Measurements from ENCODE around the gene DRICH1. TPM values are rescaled to one million over a fixed set of nuclear protein-coding genes. Genes with fewer than 3 reads are reported as not detected.
"Not testable (repeated sequence)": the region's sequence is repeated elsewhere in the genome, so short reads cannot be mapped to it uniquely, and the experiment has no call there.

Gene DRICH1
- polyA plus RNA-seq (ENCODE audit: insufficient read length), result 0.35 TPM

DNA sequence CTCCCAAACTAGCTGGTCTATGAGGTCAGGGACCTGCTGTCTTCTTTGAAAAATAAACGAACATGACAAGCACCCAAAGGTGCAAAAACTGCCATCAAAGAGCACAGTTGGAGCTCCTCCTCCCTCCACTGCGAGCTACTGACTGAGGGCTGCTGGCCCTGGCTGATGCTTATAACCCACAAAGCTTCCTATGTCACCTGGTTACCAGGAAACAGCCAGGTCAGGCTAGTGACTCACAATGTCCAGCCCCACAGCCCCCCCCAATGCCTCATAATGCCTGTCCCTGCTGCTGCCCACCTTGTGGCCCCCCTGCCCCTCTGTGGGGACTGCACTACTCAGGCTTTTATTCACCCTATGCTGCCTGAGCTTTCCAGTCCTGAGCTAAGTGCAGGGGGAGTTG is at the start of gene DRICH1:
TSS of gene DRICH1 (minus strand) at position 144 of the 400 bp plus-strand sequence. CDS start 298 bp downstream, outside the sequence.
- DNase-seq (ENCODE audit: low read depth), result no peak

DNA sequence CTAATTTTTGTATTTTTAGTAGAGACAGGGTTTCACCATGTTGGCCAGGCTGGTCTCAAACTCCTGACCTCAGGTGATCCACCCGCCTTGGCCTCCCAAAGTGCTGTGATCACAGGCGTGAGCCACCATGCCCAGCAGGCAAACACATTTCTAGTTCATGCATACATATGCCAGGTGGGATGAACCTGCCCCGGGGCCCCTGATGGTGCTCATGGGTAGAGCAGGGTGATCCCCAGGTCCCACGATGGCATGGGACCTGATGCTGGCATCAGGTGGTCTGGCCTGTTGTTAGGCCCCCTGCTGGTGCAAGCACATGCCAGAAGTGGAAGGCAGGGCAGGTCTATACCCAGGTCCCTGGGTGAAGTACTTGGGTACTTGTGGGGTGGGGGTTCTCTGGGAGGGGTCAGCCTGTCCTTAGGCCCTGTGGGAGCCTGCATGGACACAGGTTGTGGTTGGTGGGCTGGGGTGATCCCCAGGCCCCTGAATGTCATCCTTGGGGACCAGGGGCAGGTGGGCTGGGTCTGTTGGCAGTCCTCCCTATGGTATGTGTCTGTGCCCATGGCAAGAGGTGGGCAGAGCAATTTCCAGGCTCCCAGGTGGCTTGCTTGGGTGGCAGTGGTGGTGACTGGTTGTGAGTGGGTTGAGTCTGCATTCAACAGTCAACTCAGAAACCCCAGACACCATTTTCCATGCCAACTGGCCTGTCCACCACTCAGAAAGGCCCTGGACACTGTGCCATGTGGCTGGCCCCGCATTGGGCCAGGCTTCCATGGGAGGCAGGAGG is 49.1 kb upstream of the DRICH1 start:
- DNase-seq (ENCODE audit: low read depth), result no peak

GRCh38 chr22:23678133-23678532 is 46.0 kb upstream of the DRICH1 start:
- DNase-seq (ENCODE audit: low read depth), result no peak

DNA sequence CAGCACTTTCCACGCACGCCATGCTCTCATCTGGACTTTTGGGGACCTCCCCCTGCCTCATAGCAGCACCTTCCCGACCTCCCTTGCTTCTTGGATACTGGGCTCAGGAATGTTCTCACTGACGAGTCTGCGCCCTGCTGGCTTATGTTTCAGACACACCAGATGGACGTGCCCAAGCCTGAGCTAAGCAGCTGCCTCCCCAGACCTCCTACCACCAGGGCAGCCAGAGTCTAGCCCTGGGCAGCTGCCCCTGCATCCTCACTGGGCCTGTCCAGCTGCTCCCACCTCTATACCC is 45.5 kb upstream of the DRICH1 start:
- DNase-seq (ENCODE audit: low read depth), result no peak

DNA sequence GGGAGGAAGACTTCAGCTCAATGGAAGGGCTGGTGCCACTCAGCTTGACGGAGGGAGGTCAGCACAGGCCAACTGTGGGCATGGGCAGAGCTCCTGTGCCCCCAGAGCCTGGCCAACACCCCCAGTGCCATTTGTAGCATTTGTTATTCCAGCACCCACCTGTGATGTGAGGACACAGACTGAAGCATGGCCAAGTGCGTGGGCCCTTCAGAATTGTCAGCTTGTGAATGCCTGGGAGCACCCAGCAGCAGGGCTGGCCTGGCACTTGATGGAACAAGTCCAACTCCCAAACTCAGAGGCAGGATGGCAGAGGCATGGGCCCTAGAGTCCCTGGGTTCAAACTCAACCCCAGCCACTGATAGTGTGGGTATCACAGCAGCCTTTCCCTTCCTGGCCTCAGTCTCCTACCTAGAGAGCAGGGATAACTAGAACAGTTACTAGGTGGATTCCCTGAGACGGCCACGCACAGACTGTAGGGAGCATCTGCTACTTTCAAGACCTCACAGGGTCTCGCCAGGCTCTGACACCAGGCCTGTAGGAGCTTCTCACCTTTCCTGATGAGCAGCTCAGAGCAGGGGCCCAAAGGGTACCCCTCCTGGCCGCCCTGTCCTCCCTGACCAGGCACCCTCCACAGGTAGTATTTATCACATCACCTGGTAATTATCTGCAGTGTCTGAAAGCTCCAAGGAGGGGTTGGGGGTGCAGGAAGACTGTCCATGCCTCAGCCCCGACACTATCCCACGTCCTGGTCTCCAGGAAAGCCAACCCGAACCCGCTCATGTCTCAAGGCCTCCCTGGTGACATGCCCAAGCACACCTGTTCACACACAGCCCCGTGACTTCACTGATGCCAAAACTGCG is 45.0 kb upstream of the DRICH1 start:
- DNase-seq (ENCODE audit: low read depth), result not testable (repeated sequence)

- DNase-seq (ENCODE audit: low read depth), result no peak
These were observed 43.6 kb upstream of the DRICH1 start for GRCh38 chr22:23675502-23676415.

- DNase-seq (ENCODE audit: low read depth), result not testable (repeated sequence)
These were observed 42.9 kb upstream of the DRICH1 start for GRCh38 chr22:23674886-23675501.

DNA sequence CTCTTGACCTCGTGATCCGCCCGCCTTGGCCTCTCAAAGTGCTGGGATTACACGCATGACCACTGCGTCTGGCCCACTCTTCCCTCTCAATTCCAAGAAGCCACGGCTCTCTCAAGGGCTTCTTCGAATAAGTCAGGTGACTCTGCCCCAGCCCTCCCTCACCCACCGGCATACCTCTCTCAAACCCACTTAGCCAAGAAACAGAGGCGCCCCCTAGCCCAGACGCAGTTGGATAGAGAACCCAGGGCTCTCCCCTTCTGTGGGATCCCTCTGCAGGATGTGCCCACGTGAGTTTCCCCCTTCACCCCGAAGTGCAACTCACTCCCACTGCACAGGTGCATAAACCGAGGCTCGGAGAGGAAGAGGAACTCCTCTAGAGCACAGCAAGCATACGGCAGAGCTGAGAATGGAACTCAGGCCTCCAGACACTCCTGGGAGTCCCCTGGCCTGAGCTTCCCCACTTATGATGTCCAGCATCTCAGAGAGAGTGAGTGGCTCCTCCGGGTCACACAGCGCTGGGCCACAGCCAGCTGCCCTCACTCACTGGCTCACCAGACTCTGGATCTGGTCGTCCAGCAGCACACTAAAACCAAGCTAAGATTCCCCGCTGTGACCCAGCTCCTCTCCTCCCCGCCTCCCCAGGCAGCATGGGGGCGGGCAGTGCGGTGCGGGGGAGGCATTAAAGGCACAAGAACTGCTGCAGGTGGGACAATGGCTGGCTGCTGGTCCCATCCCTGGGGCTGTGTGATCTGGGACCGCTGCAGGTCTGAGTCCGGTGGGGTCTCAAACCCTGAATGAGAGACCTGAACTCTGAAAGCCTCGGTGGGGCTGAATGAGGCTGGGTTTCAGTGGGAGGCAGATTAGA is 41.9 kb upstream of the DRICH1 start:
- no peak for DNase-seq (ENCODE audit: low read depth)

- no peak for DNase-seq (ENCODE audit: low read depth)
These were observed 41.0 kb upstream of the DRICH1 start for GRCh38 chr22:23673050-23673620.

DNA sequence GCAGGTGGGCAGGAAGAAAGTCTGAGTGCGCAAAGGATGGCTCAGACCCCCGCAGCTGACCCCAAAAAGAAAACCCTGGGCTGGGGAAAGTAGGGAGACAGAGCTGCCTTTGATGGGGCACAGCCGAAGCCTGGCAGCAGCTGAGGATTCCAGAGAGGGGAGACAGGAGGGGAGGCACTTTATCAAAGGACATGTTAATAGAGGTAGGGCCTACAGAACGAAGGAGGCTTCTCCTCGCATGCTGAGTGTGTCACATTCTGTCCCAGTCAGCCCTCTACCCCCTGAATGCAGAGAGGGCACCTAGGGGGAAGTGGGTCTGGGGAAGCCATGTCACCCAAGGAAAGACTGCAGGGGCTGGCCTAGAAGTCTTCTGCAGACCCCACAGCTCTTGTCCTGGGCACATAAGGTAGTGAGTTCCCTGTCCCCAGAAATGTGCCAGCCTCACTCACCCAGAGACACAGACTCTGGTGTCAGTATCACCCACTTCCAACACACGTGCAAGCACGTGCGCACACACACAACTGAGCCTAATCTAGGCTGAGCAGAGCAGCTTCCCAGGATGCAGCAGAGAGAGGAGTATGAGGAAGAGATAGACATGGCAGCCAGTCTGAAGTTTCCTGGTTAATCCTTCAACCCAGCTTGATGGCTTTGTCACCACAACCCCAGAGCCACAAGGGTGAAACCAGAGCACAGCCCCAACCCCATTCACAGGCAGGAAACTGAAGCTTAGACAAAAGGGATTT is 40.4 kb upstream of the DRICH1 start:
- not testable (repeated sequence) for DNase-seq (ENCODE audit: low read depth)

- not testable (repeated sequence) for DNase-seq (ENCODE audit: low read depth)
These were observed 39.3 kb upstream of the DRICH1 start for GRCh38 chr22:23671387-23671786.

DNA sequence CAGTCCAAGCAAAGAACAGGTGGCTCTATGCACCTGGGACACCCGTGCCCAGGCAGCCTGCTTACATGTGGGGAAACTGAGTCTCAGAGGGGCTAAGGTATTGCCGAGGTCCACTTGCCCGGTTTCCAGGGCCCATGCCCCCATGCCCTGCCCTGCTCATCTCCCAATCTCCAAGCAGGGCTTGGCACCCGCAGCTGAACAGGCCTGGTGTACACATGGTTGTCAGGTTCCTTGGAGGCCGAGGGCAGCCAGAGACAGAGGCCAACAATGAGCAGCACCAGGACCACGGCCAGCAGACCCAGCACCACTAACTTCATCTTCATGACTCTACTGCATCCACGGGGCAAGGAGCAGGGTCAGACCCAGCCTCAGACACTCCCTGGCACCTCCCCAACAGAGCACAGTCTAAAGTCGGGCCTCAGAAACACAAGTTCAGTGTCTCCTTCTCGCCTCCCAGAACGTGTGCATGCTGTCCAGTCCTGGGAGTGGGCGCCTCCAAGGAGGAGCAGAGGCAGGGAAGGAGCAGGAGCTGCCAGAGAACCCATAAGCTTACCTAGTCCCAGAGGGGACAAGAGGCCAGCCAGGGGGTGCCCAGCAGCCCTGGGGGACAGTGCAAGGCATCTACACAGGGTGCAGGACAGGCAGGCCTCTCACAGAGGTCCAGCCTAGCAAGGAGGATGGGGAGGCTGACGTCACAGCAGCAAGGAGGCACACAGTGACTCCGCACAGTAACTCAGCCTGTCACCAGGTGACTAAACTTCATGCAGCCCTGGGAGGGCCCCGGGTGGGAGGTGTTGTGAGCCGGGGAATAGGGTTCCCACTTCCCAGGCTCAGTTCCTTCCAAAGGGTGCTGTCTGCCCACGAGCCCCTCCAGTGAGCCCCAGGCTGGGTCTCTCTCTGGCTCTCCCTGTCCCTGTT is 38.5 kb upstream of the DRICH1 start:
- no peak for DNase-seq (ENCODE audit: low read depth)

DNA sequence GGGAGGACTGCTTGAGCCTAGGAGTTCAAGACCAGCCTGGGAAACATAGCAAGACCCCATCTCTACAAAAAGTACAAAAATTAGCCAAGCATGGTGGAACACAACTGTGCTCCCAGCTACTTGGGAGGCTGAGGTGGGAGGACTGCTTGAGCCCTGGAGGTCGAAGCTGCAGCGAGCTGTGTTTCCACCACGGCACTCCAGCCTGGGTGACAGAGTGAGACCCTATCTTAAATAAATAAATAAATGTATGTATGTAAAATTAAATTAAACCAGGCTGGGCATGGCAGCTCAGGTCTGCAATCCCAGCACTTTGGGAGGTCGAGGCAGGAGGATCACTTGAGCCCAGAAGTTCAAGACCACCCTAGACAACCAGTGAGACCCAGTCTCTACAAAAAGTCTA is 28.3 kb upstream of the DRICH1 start:
- DNase-seq (ENCODE audit: low read depth), result not testable (repeated sequence)

GRCh38 chr22:23657727-23658126 is 25.6 kb upstream of the DRICH1 start:
- DNase-seq (ENCODE audit: low read depth), result no peak

DNA sequence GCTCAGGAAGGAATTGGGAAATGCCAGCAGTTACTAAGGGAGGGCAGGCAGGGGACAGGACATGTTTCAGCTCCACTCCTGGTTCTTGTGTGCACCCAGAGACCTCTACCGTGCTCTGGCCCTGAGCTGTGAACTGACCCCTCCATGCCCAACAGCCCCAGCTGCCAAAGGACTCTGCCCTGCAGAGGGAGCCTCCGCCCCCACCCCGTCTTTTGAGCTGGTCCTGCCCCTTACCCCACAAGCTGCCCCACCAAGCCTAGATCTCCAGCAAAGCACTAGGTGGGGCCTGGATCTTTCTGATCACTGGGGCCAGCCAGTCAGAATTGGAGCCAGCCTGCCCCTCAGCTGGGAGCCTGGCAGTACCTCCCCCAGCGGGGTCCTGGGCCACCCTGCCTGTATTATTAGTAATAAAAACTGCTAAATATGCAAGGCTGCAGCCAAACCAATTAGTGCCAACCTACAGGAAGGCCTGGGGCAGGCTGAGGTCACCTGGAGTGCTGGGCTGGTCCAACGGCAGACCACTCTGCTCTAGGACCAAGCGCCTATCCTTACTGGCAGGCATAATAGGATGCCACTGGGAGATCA is 23.9 kb upstream of the DRICH1 start:
- no peak for DNase-seq (ENCODE audit: low read depth)

- DNase-seq (ENCODE audit: low read depth), result no peak
These were observed 20.6 kb upstream of the DRICH1 start for GRCh38 chr22:23652711-23653110.

- no peak for DNase-seq (ENCODE audit: low read depth)
These were observed 20.2 kb upstream of the DRICH1 start for GRCh38 chr22:23652286-23652685.

GRCh38 chr22:23651676-23652075 is 19.6 kb upstream of the DRICH1 start:
- DNase-seq (ENCODE audit: low read depth), result no peak

Measured in forelimb muscle (tissue), 1 donor.